Measurements from ENCODE around the gene RGS7. TPM values are rescaled to one million over a fixed set of nuclear protein-coding genes. Genes with fewer than 3 reads are reported as not detected.

Gene RGS7
- total and polyA plus RNA-seq, 2 of the 8 experiments (the other 6 are each of a cell fraction or from before 2014, with no cell fraction given) = 1.6 to 3.0 TPM

DNA sequence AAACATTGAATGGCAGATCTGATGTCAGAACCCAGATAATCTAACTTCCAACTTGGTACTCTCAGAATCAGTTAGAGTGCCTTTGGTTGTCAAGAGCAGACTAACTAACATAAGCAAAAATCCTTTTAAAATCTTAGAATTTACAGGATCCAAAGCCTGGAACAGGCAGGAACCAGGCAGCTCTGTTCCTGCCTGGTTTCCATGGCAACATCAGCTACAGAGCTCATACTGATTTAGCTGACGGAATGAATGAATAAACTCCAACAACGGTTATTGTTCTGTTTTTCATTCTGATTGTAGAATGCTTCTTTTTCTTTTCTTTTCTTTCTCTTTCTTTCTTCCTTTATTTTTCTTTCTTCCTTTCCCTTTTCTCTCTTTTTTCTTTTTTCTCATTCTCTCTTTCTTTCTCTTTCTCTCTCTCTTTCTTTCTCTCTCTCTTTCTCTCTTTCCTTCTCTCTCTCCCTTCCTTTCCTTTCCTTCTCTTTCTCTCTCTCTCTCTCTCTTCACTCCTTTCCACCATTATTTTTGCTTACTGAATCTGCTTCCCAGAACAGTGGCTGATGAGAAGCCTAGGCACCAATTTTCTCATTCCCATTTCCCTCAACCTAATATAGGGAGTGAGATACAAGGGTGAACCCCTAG lies 121.6 kb downstream of the RGS7 start:
- ChIA-PET CTCF (ENCODE audit: partially characterized antibody) (interaction anchor here (0.6 to 1.0 kb wide), 2 partner anchors 24 to 443 kb away, joined by 3 to 4 read pairs; no protein-coding TSS in a partner anchor), POLR2A (ENCODE audit: partially characterized antibody) (no interaction called here)
- Histone ChIP-seq H2BK20ac (ENCODE audit: low read length) (no peak overlapping the region), H3K23me2 (ENCODE audit: low read depth, low read length) (no peaks in the 10 kb centered on the region), H2AFZ (ENCODE audit: low read length) (no peak overlapping the region), H3K27me3 (replicated peaks in 1 of 4; ENCODE audit: control insufficient read depth in 3 of 4, extremely low read depth in 1 of 4, insufficient read depth in 3 of 4, low read length in 3 of 4) (peaks cover 0 to 1% (median 0%) of the 10 kb centered on the region in 4 experiments; a peak in 1 of 7 replicates), H2BK5ac (ENCODE audit: low read depth, low read length) (no peak overlapping the region), H3K4me2 (ENCODE audit: insufficient read depth in 1 of 2, low read depth in 2 of 2, low read length in 2 of 2) (no peak overlapping the region), H2BK12ac (ENCODE audit: low read depth, low read length) (no peak overlapping the region), H3K4me3 (ENCODE audit: extremely low read depth in 1 of 4, insufficient read depth in 2 of 4, low read depth in 3 of 4, low read length in 4 of 4) (no peak overlapping the region), H4K91ac (replicated peaks; ENCODE audit: insufficient read length, low read length) (no peak overlapping the region), H3K56ac (replicated peaks; ENCODE audit: insufficient read length, low read depth, low read length) (no peak overlapping the region), H3K9me3 (ENCODE audit: insufficient read depth in 2 of 2, low read depth in 1 of 2, low read length in 1 of 2) (no peaks in the 10 kb centered on the region), H2AK5ac (ENCODE audit: low read depth, low read length) (no peak overlapping the region), H3K79me1 (ENCODE audit: low read depth, low read length) (no peaks in the 10 kb centered on the region), H2BK15ac (ENCODE audit: low read length) (no peak overlapping the region), H3K18ac (ENCODE audit: extremely low read depth, low read length) (no peak overlapping the region), H3K14ac (ENCODE audit: insufficient read length) (no peak overlapping the region), H3K79me2 (ENCODE audit: control insufficient read depth in 1 of 2, insufficient read depth in 2 of 2, low read length in 2 of 2) (no peaks in the 10 kb centered on the region), H3K36me3 (ENCODE audit: control insufficient read depth in 2 of 4, insufficient read depth in 4 of 4, low read length in 3 of 4) (0 out of 8 replicates have a peak, but pooled peaks cover 0 to 3% (median 0%) of the 10 kb centered on the region in 4 experiments), H4K8ac (ENCODE audit: extremely low read depth, insufficient read depth, low read length) (no peak overlapping the region), H3K9ac (replicated peaks in 1 of 4; ENCODE audit: extremely low read depth in 1 of 4, low read depth in 3 of 4, low read length in 3 of 4) (no peak overlapping the region), H4K5ac (ENCODE audit: insufficient read length, low read depth, low read length) (no peak overlapping the region), H3K4ac (replicated peaks; ENCODE audit: insufficient read length, low read depth, low read length) (no peak overlapping the region), H3K27ac (ENCODE audit: low read depth, low read length) (no peak overlapping the region), H3K23ac (ENCODE audit: insufficient read length) (no peak overlapping the region), H4K20me1 (replicated peaks in 1 of 2; ENCODE audit: control insufficient read depth in 1 of 2, insufficient read depth in 2 of 2, low read length in 2 of 2) (no peaks in the 10 kb centered on the region), H2BK120ac (replicated peaks; ENCODE audit: low read depth, low read length) (no peak overlapping the region), H3K4me1 (replicated peaks in 1 of 4; ENCODE audit: control insufficient read depth in 3 of 4, insufficient read depth in 4 of 4, low read length in 3 of 4) (no peaks in the 10 kb centered on the region)
- FAIRE-seq (no peak), DNase-seq (ENCODE audit: low read depth in 1 of 2, low spot score in 2 of 2) (no peak)
- TF ChIP-seq TAF7 (optimal IDR thresholded peaks at IDR 0.05; ENCODE audit: borderline replicate concordance, low read depth, low read length) (no peak), TCF12 (IDR thresholded peaks at IDR 0.05; ENCODE audit: low read depth, low read length) (no peak)
- WGBS, 2 experiments (ENCODE audit: extremely low coverage in 1 of 2, insufficient coverage in 1 of 2, insufficient read length in 1 of 2, insufficient replicate concordance in 2 of 2, low coverage in 1 of 2, low lambda C conversion rate in 2 of 2, missing lambda C conversion rate in 1 of 2) = 68% methylated on average over 2 of the region's 2 CpGs; no CpG with 5 or more reads in 1 of the 2 experiments
